AG09309 (cell line): ENCODE measurements around the gene WDR90.

Experiments
- DNase-seq: peaks from one replicate; pipeline ENCODE4 v3.0.0-alpha.2; 2010; ENCODE audit warnings: low read depth
- H3K4me3 ChIP-seq: 2 replicates; pipeline ENCODE4 v1.5.1; 2011; ENCODE audit warnings: mild to moderate bottlenecking, low read depth, low read length, moderate library complexity; ENCODE audit not compliant: control insufficient read depth
- TF ChIP-seq, protein P1 (sequence below): IDR thresholded peaks from 2 replicates; pipeline ENCODE4 v1.5.1; 2011; ENCODE audit warnings: mild to moderate bottlenecking, low read depth, low read length, inconsistent platforms; ENCODE audit not compliant: insufficient read depth, control insufficient read depth; ENCODE audit errors: missing control alignments

Gene WDR90

DNA sequence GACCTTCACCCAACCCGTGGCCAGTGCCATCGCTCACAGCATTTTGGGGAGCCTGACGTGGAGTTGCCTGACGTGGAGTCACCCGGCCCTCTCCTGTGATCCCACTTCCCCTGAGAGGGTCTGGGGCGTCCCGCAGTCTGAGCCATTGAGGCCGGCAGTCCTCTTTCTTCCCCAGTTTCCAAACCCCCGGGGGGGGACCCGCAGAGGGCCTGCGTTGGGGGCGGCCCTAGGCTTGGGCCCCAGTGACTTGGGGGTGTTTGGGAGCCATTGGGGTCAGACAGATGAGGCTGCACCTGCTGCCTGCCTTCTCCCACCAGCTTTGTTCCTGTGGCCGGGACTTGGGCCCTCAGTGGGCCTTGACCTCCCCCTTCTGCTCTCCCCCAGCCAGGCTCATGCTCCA is 20.5 kb downstream of the WDR90 start:
- H3K4me3 ChIP-seq: no peak overlapping the region
- DNase-seq: no peak

DNA sequence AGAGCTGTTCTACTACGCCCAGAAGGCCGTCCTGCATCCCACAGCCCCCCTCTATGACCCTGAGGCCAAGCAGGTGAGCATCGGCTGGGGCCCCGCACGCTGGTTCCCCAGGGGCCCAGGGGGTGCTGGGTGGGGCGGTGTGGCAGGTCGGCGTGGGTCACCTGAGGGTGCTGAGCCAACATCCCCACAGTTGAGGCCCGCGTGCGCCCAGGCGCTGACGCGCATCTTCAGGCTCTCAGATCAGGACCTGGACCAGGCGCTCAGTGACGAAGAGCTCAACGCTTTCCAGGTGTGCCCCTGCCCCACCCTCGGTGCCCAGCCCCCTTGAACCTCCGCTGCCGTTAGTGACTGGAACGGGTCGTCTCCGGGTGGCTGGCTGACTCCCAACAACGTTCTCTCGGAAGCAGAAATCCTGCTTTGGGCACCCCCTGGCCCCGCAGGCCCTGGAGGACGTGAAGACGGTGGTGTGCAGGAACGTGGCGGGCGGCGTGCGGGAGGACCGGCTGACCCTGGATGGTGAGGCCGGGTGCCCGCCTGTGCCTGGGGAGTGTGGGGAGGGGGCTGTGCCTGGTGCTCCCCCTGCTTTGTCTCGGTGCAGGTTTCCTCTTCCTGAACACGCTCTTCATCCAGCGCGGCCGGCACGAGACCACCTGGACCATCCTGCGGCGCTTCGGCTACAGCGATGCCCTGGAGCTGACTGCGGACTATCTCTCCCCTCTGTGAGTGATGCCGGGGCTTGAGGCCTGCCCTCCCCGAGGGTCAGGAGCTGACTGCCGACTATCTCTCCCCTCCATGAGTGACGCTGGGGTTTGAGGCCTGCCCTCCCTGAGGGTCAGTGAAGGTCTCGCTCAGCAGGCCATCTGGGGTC is 21.6 kb downstream of the WDR90 start:
- no peak for DNase-seq
- TF ChIP-seq, protein P1, sequence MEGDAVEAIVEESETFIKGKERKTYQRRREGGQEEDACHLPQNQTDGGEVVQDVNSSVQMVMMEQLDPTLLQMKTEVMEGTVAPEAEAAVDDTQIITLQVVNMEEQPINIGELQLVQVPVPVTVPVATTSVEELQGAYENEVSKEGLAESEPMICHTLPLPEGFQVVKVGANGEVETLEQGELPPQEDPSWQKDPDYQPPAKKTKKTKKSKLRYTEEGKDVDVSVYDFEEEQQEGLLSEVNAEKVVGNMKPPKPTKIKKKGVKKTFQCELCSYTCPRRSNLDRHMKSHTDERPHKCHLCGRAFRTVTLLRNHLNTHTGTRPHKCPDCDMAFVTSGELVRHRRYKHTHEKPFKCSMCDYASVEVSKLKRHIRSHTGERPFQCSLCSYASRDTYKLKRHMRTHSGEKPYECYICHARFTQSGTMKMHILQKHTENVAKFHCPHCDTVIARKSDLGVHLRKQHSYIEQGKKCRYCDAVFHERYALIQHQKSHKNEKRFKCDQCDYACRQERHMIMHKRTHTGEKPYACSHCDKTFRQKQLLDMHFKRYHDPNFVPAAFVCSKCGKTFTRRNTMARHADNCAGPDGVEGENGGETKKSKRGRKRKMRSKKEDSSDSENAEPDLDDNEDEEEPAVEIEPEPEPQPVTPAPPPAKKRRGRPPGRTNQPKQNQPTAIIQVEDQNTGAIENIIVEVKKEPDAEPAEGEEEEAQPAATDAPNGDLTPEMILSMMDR: no peak

More for the DNA sequence above, 20.5 kb downstream of the WDR90 start:
- TF ChIP-seq, protein P1: no peak

DNA sequence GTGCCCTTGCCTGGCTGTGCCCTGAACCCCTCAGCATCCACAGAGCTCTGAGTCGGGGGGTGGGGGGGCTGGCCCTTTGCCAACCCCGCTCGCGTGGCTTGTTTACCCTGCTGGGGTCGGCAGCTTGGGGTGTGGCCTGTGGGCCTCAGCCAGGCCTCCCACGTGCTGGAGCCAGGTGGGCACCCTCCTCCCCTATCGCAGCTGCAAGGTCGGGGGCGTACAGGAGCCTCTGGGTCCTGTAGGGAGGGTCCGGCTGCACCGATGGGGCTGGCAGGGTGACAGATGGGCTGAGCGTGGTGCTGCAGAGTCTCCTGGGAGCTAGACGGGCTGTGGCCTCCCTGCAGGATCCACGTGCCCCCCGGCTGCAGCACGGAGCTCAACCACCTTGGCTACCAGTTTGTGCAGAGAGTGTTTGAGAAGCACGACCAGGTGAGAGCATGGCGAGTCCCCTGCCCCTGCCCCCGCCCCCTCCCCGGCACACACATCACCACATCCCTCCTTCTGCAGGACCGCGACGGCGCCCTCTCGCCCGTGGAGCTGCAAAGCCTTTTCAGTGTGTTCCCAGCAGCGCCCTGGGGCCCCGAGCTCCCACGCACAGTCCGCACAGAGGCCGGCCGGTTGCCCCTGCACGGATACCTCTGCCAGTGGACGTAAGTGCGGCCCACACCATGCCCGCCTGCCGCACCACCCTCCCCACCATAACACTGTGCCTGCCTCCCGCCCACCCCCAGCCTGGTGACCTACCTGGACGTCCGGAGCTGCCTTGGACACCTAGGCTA is 22.4 kb downstream of the WDR90 start:
- no peak for DNase-seq
- H3K4me3 ChIP-seq: no peak overlapping the region
- TF ChIP-seq, protein P1: no peak

More for the DNA sequence above, 21.6 kb downstream of the WDR90 start:
- no peak overlapping the region for H3K4me3 ChIP-seq

GRCh38 chr16:672371-672770 is 23.2 kb downstream of the WDR90 start:
- no peak for DNase-seq
- H3K4me3 ChIP-seq: no peak overlapping the region
- TF ChIP-seq, protein P1: no peak

- H3K4me3 ChIP-seq: no peak overlapping the region
- TF ChIP-seq, protein P1: no peak
- DNase-seq: no peak
Measured at GRCh38 chr16:672851-673250, 23.7 kb downstream of the WDR90 start.

GRCh38 chr16:673399-673991 is 24.3 kb downstream of the WDR90 start:
- DNase-seq: no peak
- TF ChIP-seq, protein P1: no peak
- no peak overlapping the region for H3K4me3 ChIP-seq
